ENCODE measurements around the gene ANKS1B.

Gene ANKS1B

GRCh38 chr12:99549651-99550050 is 435.1 kb downstream of the ANKS1B start:
- DNase-seq: no peak

- DNase-seq: no peak
Measured at GRCh38 chr12:99549196-99549595, 435.5 kb downstream of the ANKS1B start.

GRCh38 chr12:99544457-99544856 is 440.3 kb downstream of the ANKS1B start:
- DNase-seq: no peak

- DNase-seq: no peak
Measured at GRCh38 chr12:99529966-99530365, 454.8 kb downstream of the ANKS1B start.

GRCh38 chr12:99528478-99528877 is 456.3 kb downstream of the ANKS1B start:
- DNase-seq: no peak

- DNase-seq: no peak
Measured at GRCh38 chr12:99523853-99524252, 460.9 kb downstream of the ANKS1B start.

- no peak for DNase-seq
Measured at GRCh38 chr12:99522456-99522855, 462.3 kb downstream of the ANKS1B start.

- no peak for DNase-seq
Measured at GRCh38 chr12:99521664-99522063, 463.1 kb downstream of the ANKS1B start.

GRCh38 chr12:99513066-99513465 is 471.7 kb downstream of the ANKS1B start:
- DNase-seq: no peak

GRCh38 chr12:99505805-99506204 is 478.9 kb downstream of the ANKS1B start:
- DNase-seq: no peak

GRCh38 chr12:99498756-99499155 is 486.0 kb downstream of the ANKS1B start:
- no peak for DNase-seq

- DNase-seq: no peak
Measured at GRCh38 chr12:99495799-99496198, 488.9 kb downstream of the ANKS1B start.

GRCh38 chr12:99493197-99493596 is 491.5 kb downstream of the ANKS1B start:
- DNase-seq: no peak

- DNase-seq: no peak
Measured at GRCh38 chr12:99486277-99486676, 498.5 kb downstream of the ANKS1B start.

GRCh38 chr12:99479149-99479548 is 505.6 kb downstream of the ANKS1B start:
- no peak for DNase-seq

- peak; percentile 49 for DNase-seq
Measured at GRCh38 chr12:99476956-99477355, 507.8 kb downstream of the ANKS1B start.

GRCh38 chr12:99455350-99456035 is 529.2 kb downstream of the ANKS1B start:
- no peak for DNase-seq

- no peak for DNase-seq
Measured at GRCh38 chr12:99454539-99455172, 530.1 kb downstream of the ANKS1B start.

- no peak for DNase-seq
Measured at GRCh38 chr12:99453836-99454538, 530.7 kb downstream of the ANKS1B start.

- DNase-seq: no peak
Measured at GRCh38 chr12:99450036-99450630, 534.6 kb downstream of the ANKS1B start.

GRCh38 chr12:99444859-99445316 is 539.8 kb downstream of the ANKS1B start:
- no peak for DNase-seq

GRCh38 chr12:99442758-99443157 is 542.0 kb downstream of the ANKS1B start:
- DNase-seq: no peak

GRCh38 chr12:99439399-99439798 is 545.3 kb downstream of the ANKS1B start:
- no peak for DNase-seq

GRCh38 chr12:99436584-99436983 is 548.2 kb downstream of the ANKS1B start:
- DNase-seq: no peak
